ENCODE results near the gene PEX13.

GRCh38 chr2:61057562-61057961 lies 40.0 kb downstream of the PEX13 start:
- no peak for TF ChIP-seq CTCF (IDR thresholded peaks at IDR 0.05)
- no peak for TF ChIP-seq POLR2A (IDR thresholded peaks at IDR 0.05)
